GM12878 (cell line): ENCODE measurements around the gene COMMD1.

ENCODE experiments used
- BMI1 ChIP-seq: fragments of 450-650 bp; IDR thresholded peaks from 2 replicates; pipeline ENCODE4 v1.6.1; 2016; ENCODE audit warnings: mild to moderate bottlenecking, moderate library complexity, borderline replicate concordance
- CTCF ChIP-seq, 3 experiments: IDR thresholded peaks in 2 of 3; conservative IDR thresholded peaks in 1 of 3; 2 replicates each; pipeline ENCODE4 v1.5.1; 2011; ENCODE audit warnings: low read depth in 3 of 3, low read length in 3 of 3, mild to moderate bottlenecking in 3 of 3, control low read depth in 2 of 3, moderate library complexity in 2 of 3, inconsistent platforms in 1 of 3, mixed read lengths in 1 of 3; ENCODE audit not compliant: control insufficient read depth in 2 of 3, insufficient read depth in 1 of 3; ENCODE audit errors: extremely low read depth in 1 of 3
- HDAC6 ChIP-seq: fragments of 200-600 bp; sonication (generic); IDR thresholded peaks from one replicate; pipeline ENCODE4 v1.8.0; 2017; ENCODE audit warnings: antibody characterized with exemption; ENCODE audit not compliant: unreplicated experiment
- SUZ12 ChIP-seq: fragments of 200-600 bp; sonication (generic); IDR thresholded peaks from one replicate; pipeline ENCODE4 v1.6.1; 2018; ENCODE audit warnings: antibody characterized with exemption, mild to moderate bottlenecking; ENCODE audit not compliant: unreplicated experiment
- ZBED1 ChIP-seq: IDR thresholded peaks from 2 replicates; pipeline ENCODE4 v1.6.1; 2016; ENCODE audit warnings: borderline replicate concordance
- TF ChIP-seq, protein P1 (sequence below): IDR thresholded peaks from 2 replicates; pipeline ENCODE4 v1.6.1; 2012; ENCODE audit warnings: low read depth, low read length, improper control_type of control experiment

GRCh38 chr2:62036229-62036628 is 130.8 kb downstream of the COMMD1 start:
- TF ChIP-seq CTCF (IDR thresholded peaks at IDR 0.05 in 2 of 3, conservative IDR thresholded peaks at IDR 0.05 in 1 of 3; ENCODE audit: control insufficient read depth in 2 of 3, extremely low read depth in 1 of 3, insufficient read depth in 1 of 3, low read depth in 3 of 3, low read length in 3 of 3): no peak
- TF ChIP-seq ZBED1: no peak
- no peak for TF ChIP-seq SUZ12
- TF ChIP-seq, protein P1, sequence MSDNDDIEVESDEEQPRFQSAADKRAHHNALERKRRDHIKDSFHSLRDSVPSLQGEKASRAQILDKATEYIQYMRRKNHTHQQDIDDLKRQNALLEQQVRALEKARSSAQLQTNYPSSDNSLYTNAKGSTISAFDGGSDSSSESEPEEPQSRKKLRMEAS: no peak
- TF ChIP-seq HDAC6: no peak
- TF ChIP-seq BMI1: no peak
